DND-41 (cell line): ENCODE measurements around the gene GATB.

Experiments used
- ATAC-seq: fragments of 200-7000 bp; cut with Tn5 transposase; 3 replicates; pipeline ENCODE4 v1.9.1; 2021; ENCODE audit warnings: low read depth; ENCODE audit not compliant: insufficient read depth
- DNase-seq: peaks from one replicate; pipeline ENCODE4 v3.0.0-alpha.2; 2020
- H2AFZ ChIP-seq: 2 replicates; pipeline ENCODE4 v1.6.0; 2012; ENCODE audit warnings: low read depth, low read length
- H3K27ac ChIP-seq: 2 replicates; pipeline ENCODE4 v1.5.1; 2012; ENCODE audit warnings: low read length, inconsistent platforms
- H3K27me3 ChIP-seq: fragments of 200-600 bp; sonication (generic); 2 replicates; pipeline ENCODE4 v1.6.0; 2012; ENCODE audit warnings: low read length, mild to moderate bottlenecking, inconsistent platforms; ENCODE audit not compliant: insufficient read depth, poor library complexity
- H3K36me3 ChIP-seq: 2 replicates; pipeline ENCODE4 v1.5.1; 2012; ENCODE audit warnings: low read length, inconsistent platforms; ENCODE audit not compliant: insufficient read depth
- H3K4me1 ChIP-seq: 2 replicates; pipeline ENCODE4 v1.5.1; 2012; ENCODE audit warnings: mild to moderate bottlenecking, low read length; ENCODE audit not compliant: insufficient read depth
- H3K4me2 ChIP-seq: 2 replicates; pipeline ENCODE4 v1.6.0; 2012; ENCODE audit warnings: mild to moderate bottlenecking, moderate library complexity, low read length, inconsistent platforms; ENCODE audit not compliant: insufficient read depth
- H3K4me3 ChIP-seq, 2 experiments: fragments of 200-600 bp in 1 of 2; shearing (Covaris generic) in 1 of 2; 2 replicates each; pipeline ENCODE4 v1.5.1; 2012 to 2016; ENCODE audit warnings: inconsistent platforms in 2 of 2, low read length in 2 of 2, mild to moderate bottlenecking in 2 of 2, low read depth in 1 of 2, moderate library complexity in 1 of 2
- H3K79me2 ChIP-seq: 2 replicates; pipeline ENCODE4 v1.6.0; 2012; ENCODE audit warnings: low read length, inconsistent platforms; ENCODE audit not compliant: insufficient read depth
- H3K9ac ChIP-seq: 2 replicates; pipeline ENCODE4 v1.6.0; 2012; ENCODE audit warnings: low read depth, mild to moderate bottlenecking, inconsistent platforms, low read length, moderate library complexity
- H3K9me3 ChIP-seq: 2 replicates; pipeline ENCODE4 v1.5.1; 2012; ENCODE audit warnings: low read length, moderate library complexity, mild to moderate bottlenecking, inconsistent platforms; ENCODE audit not compliant: insufficient read depth, severe bottlenecking
- H4K20me1 ChIP-seq: 2 replicates; pipeline ENCODE4 v1.6.0; 2012; ENCODE audit warnings: low read length; ENCODE audit not compliant: insufficient read depth
- CTCF ChIP-seq: IDR thresholded peaks from 2 replicates; pipeline ENCODE4 v1.5.1; 2012; ENCODE audit warnings: borderline replicate concordance, low read length, moderate library complexity, mild to moderate bottlenecking; ENCODE audit not compliant: poor library complexity, severe bottlenecking; ENCODE audit errors: extremely low read depth
- EZH2 ChIP-seq: IDR thresholded peaks from 3 replicates; pipeline ENCODE4 v1.6.1; 2012; ENCODE audit warnings: borderline replicate concordance, low read depth, mild to moderate bottlenecking, moderate library complexity, low read length, inconsistent platforms; ENCODE audit not compliant: severe bottlenecking

The GATB gene

GRCh38 chr4:151808542-151808941, 47.7 kb upstream of the GATB start:
- Histone ChIP-seq H3K27ac (no peak overlapping the region), H3K27me3 (no peaks in the 10 kb centered on the region), H3K9ac (no peak overlapping the region), H3K4me2 (no peak overlapping the region), H3K36me3 (no peaks in the 10 kb centered on the region), H2AFZ (no peak overlapping the region), H3K9me3 (no peaks in the 10 kb centered on the region), H3K79me2 (no peaks in the 10 kb centered on the region), H3K4me3 (no peak overlapping the region), H3K4me1 (peaks cover 13% of the 10 kb centered on the region), H4K20me1 (no peaks in the 10 kb centered on the region)
- no peak for ATAC-seq
- no peak for DNase-seq
- TF ChIP-seq CTCF: no peak

GRCh38 chr4:151808120-151808529, 47.3 kb upstream of the GATB start:
- H3K27me3 ChIP-seq: no peaks in the 10 kb centered on the region
- DNase-seq: no peak
- H3K4me3 ChIP-seq: no peak overlapping the region

GRCh38 chr4:151807220-151807619, 46.4 kb upstream of the GATB start:
- Histone ChIP-seq H3K4me3 (no peak overlapping the region), H3K9ac (no peak overlapping the region), H3K9me3 (no peaks in the 10 kb centered on the region), H3K36me3 (no peaks in the 10 kb centered on the region), H3K4me2 (no peak overlapping the region), H4K20me1 (no peaks in the 10 kb centered on the region), H3K79me2 (no peaks in the 10 kb centered on the region), H2AFZ (no peak overlapping the region), H3K27ac (no peak overlapping the region), H3K27me3 (no peaks in the 10 kb centered on the region), H3K4me1 (peaks cover 13% of the 10 kb centered on the region)
- TF ChIP-seq EZH2: no peak
- no peak for TF ChIP-seq CTCF
- no peak for DNase-seq
- no peak for ATAC-seq

More at GRCh38 chr4:151808120-151808529, 47.3 kb upstream of the GATB start:
- Histone ChIP-seq H3K36me3 (no peaks in the 10 kb centered on the region), H3K9ac (no peak overlapping the region), H3K9me3 (no peaks in the 10 kb centered on the region), H3K27ac (no peak overlapping the region), H2AFZ (no peak overlapping the region), H3K4me1 (peaks cover 13% of the 10 kb centered on the region), H4K20me1 (no peaks in the 10 kb centered on the region), H3K79me2 (no peaks in the 10 kb centered on the region), H3K4me2 (no peak overlapping the region)
- no peak for TF ChIP-seq EZH2
- TF ChIP-seq CTCF: no peak
- ATAC-seq: no peak

- Histone ChIP-seq H2AFZ (no peak overlapping the region), H3K27ac (no peak overlapping the region), H3K9me3 (no peaks in the 10 kb centered on the region), H3K4me3 (no peak overlapping the region), H3K27me3 (no peaks in the 10 kb centered on the region), H3K4me2 (no peak overlapping the region), H3K9ac (no peak overlapping the region), H3K36me3 (no peaks in the 10 kb centered on the region), H3K79me2 (no peaks in the 10 kb centered on the region), H3K4me1 (peaks cover 6% of the 10 kb centered on the region), H4K20me1 (no peaks in the 10 kb centered on the region)
- DNase-seq: no peak
- no peak for TF ChIP-seq CTCF
- TF ChIP-seq EZH2: no peak
- no peak for ATAC-seq
These were observed 45.7 kb upstream of the GATB start for GRCh38 chr4:151806511-151806927.
